NCI-H748 treated with DMSO at 0.1 percent for 48 hours (cell line): ENCODE data around the gene TSPO.

Experiments used
- DNase-seq: peaks from one replicate; lab custom pipeline; 2025; lab: John Stamatoyannopoulos, UW

Gene TSPO

DNA sequence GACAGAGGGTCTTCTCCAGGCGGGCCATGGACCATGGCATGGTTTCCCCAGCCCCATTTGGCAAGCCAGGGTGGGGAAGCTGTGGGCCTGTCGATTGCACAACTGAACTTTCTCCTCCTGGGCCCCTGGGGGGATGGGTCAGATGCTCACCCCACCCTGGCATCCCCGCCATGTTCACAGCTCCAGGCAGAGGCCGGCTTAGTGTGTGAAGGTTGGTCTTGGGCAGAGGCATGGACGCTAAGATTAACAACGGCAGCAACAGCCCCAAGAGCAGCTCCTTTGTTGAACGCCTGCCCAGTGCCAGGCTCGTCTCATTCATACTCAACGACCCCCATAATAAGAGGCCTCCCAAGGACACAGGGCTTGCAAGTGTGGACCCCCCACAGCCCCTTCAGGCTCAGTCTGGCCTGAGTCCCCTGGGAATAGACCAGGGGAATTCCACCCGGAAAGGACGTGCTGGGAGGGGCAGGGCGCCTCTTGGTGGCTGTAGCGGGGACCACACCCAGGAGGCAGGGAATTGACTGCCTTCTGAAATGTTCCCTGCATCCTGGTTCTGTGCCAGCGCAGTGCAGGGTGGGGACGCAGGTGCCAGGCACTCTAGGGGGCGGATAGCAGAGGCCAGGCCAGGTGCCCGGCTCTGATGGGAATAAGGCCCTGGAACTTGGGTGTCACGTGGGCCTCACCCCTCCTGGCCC lies 8.3 kb downstream of the TSPO start:
- DNase-seq, result no peak

DNA sequence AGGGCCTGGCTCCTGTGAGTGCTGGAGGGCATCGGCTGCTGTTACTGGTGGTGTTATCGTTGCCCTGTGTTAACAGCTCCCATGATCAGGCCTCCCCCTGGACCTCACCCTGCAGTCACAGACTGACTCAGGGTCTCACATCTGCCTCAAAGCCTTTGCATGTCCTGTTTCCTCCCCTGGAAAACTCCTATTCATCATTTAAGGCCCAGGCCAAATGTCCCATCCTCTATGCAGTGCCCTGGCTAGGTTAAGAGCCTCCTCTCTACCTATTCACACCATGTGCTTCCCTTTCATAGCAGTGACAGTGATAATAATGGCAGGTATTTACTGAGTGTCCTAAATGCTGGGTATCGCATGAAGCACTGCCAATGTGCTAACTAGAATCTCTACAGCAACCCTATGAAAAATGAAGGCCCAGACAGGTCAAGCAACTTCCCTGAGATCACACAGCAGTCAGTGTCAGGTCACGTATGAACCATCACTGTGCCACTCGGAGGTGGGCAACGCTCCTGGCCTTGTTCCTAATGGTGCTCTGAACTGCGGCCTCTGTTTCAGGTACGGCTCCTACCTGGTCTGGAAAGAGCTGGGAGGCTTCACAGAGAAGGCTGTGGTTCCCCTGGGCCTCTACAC lies 9.3 kb downstream of the TSPO start:
- no peak for DNase-seq

- no peak for DNase-seq
Measured at GRCh38 chr22:43162412-43163150, 11.2 kb downstream of the TSPO start.

- no peak for DNase-seq
Measured at GRCh38 chr22:43163241-43163795, 12.0 kb downstream of the TSPO start.

DNA sequence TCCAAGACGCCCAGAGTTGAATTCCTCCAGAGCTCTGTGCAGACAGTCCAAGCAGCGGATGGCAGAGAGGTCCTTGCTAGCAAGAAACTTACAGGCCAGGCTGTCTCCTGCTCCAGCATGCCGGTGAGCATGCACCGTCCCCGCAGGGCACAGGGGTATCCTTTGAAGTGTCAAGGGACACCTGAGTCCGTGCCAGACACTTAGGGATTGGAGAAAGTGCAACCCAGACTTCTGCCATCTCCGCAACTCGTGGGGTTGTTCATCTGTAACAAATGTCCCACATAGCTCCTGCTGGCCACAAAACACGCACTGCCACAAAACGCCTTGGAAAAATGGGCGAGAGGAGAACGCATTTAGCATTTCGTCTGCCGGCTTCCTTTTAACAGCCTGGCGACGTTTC lies 13.3 kb downstream of the TSPO start:
- DNase-seq, result no peak

GRCh38 chr22:43166132-43166930 lies 15.0 kb downstream of the TSPO start:
- no peak for DNase-seq

GRCh38 chr22:43167001-43167589 lies 15.7 kb downstream of the TSPO start:
- DNase-seq, result no peak

DNA sequence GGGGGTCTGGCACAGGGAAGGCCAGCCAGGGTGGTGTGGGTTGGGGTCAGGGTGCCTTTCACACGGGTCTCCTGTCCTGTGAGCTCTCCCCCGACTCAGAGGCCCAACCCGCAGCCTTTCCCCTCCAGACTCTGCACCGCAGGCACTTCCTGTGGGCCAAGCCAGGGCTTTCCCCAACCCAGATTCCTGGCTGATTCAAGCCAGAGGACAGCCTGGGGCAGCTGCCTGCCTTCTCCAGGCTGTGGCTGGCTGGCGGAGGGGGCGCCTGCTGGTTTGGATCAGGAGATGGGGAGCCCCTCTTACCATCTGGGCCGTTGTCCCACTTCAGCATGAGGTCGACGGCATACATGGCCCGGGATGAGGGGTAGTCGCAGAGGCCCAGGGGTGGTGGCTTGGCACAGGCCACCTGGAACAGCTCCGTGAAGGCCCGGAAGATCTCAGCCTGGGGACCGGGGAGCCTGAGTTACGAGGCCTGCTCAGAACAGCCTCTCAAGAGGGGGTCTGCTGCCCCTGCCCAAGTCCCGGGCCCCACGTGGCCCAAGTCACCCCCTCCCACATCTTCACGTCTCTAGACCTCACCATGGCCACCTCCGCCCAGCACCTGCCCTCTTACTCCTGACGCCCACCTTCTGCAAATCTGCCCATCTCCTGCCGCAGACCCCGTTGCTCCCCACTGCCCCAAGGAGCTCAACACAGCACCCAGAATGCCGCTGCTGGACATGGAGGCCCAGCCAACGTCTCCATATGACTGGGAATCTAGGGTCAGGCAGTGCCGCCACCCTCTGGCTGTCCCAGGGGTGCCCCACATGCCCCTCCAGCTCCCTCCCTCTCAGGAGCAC lies 17.3 kb downstream of the TSPO start:
- no peak for DNase-seq

DNA sequence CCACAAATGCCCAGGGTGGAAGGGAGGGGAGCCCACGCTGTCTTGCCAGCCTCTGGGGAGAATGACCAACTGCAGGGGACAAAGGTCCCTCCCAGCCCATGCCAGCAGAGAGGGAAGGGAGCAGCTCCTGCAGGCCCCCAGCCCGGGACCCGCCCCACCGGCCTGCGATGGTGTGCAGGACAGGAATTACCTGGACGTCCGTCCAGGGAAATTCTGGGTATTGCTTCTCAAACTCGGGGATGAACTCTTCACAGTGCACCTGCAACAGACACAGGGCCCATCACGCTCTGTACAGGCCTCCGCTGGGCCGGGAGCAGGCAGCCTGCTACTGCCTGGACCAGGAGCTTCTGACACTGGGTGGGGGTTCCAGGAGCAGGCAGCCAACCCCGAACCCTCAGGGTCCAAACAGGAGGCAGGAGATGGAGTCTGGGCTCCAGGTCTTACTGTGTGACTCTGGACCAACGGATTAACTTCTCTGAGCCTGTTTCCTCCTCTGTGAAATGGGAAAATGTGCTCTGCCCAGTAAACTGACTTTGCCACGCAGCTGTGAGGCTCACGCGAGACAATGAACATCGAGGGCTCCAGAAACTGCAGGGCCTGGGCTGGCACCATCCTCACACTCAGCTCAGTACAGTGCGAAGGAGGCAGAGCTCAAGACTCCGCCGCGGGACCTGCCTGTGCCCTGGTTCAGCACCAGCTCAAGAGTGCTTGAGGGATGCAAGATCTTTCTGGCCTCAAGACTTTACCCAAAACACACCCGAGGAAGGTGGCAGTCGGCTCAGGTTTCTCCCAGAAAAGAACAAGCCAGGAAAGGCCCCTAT lies 18.2 kb downstream of the TSPO start:
- no peak for DNase-seq

DNA sequence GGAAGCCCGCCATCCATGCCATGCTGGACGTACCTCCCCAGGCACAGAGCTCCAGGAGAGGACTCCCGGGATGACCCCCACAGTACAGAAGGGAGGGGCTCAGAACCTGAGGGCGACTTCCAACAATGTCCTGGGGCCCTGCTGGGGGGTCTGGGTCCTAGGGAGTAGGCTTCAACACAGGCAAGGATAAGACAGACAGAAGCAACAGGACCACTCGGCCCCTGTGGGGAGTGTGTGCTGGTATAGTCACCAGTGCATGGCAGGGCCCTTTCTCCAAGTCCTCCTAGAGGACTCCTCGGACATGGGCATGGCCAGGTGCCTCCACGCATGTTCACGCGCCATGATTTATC lies 18.7 kb downstream of the TSPO start:
- no peak for DNase-seq

DNA sequence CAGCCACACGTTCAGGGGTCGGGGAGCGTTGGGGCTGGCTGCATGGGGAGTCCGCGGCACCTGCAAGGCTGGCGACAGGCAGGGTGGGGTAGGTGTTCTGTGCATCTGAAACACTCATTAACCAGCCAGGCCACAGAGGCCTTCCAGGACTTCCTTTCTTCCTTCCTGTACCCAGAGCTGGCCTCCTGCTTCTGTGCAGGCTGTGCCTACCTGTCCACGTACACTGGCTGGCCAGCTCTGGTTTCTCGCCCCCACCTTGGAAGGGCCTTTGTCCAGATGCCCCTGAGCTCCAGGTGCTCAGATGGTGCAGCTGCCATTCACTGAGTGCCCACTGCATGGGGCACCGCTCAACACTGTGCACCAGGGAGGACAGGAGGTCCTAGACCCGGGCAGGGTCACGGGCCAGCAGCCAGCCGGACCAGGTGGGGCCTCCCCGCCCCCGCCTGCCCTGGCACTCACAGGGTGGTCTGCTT lies 19.7 kb downstream of the TSPO start:
- no peak for DNase-seq

- DNase-seq, result no peak
Measured at GRCh38 chr22:43171607-43172006, 20.2 kb downstream of the TSPO start.

- DNase-seq, result no peak
Measured at GRCh38 chr22:43172191-43172590, 20.8 kb downstream of the TSPO start.

DNA sequence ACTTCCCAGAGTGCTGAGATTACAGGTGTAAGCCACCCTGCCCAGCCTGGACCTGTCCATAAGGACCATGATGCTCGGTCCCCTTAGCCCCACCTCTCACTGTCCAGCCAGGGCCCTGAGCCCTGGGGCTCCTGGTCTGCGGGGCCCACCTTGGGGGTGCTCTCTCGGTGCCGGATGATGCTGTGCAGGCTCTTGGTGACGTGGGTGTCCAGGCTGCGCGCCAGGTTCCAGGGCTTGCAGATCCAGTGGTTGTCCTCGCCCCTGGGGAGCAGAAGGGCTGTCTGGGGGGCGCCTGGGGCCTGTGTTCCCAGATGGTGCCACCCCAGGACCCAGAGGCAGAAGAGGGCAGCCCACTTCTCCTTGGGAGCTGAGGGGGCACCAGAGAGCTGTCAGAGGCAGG lies 22.2 kb downstream of the TSPO start:
- DNase-seq, result no peak

GRCh38 chr22:43173976-43174720 lies 22.8 kb downstream of the TSPO start:
- DNase-seq, result no peak

GRCh38 chr22:43174941-43175531 lies 23.7 kb downstream of the TSPO start:
- DNase-seq, result no peak

DNA sequence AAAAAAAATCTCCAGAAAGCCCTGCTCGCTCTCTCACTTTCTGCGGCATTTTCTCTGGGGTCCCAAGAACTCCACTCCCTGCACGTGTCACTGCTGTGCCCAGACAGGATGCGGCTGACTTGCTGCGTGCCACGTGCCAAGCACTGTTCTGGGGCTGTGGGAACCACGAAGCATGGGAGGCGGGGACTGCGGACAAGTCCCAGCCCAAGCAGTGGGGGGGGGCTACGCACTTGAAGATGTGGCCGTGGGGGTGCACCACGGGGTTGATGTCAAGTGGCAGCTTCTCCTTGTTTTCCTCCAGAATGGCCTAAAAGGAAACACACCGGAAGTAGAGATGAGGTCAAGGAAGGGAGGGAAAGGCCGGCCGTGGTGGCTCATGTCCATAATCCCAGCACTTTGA lies 24.7 kb downstream of the TSPO start:
- DNase-seq, result no peak

- DNase-seq, result no peak
Measured at GRCh38 chr22:43177479-43177878, 26.1 kb downstream of the TSPO start.
